WTC11 (cell line): ENCODE data around the gene COL25A1. TPM values are rescaled to one million over a fixed set of nuclear protein-coding genes. Genes with fewer than 3 reads are reported as not detected.
A peak's percentile ranks its signal among the peaks of the same experiment; 100 is the strongest.

Source experiments
- ATAC-seq: fragments of 200-7000 bp; cut with Tn5 transposase; 2 replicates; pipeline ENCODE4 v1.10.0; 2021; ENCODE audit warnings: mild to moderate bottlenecking, moderate library complexity
- CTCF ChIA-PET: fragments of 300-600 bp; sonication (Branson Sonifier 250); formaldehyde crosslinking; loops from one replicate; lab custom pipeline; 2021; ENCODE audit warnings: antibody characterized with exemption; lab: Charles Lee
- POLR2A ChIA-PET: fragments of 350-600 bp; sonication (Branson Sonifier 250); formaldehyde crosslinking; loops from one replicate; lab custom pipeline; 2021; ENCODE audit warnings: antibody characterized with exemption; lab: Charles Lee
- DNase-seq: peaks from one replicate; pipeline ENCODE4 v3.0.0; 2021; ENCODE audit warnings: low spot score
- H3K27ac Mint-ChIP-seq: 2 replicates; pipeline ENCODE4 v1.8.0; 2021; ENCODE audit warnings: mixed read lengths
- H3K27me3 Mint-ChIP-seq: 2 replicates; pipeline ENCODE4 v1.8.0; 2021; ENCODE audit warnings: low read depth, mild to moderate bottlenecking, moderate library complexity, mixed read lengths
- H3K36me3 Mint-ChIP-seq: 2 replicates; pipeline ENCODE4 v1.8.0; 2021; ENCODE audit warnings: mixed read lengths
- H3K4me1 Mint-ChIP-seq: 2 replicates; pipeline ENCODE4 v1.8.0; 2022; ENCODE audit warnings: mixed read lengths
- H3K4me3 Mint-ChIP-seq: 2 replicates; pipeline ENCODE4 v1.8.0; 2021; ENCODE audit warnings: mild to moderate bottlenecking, moderate library complexity, mixed read lengths
- H3K9me3 Mint-ChIP-seq: 2 replicates; pipeline ENCODE4 v1.8.0; 2021; ENCODE audit warnings: mixed read lengths
- ATF2 ChIP-seq: sonication (generic); formaldehyde crosslinking; IDR thresholded peaks from 2 replicates; pipeline ENCODE4 v1.8.1; 2022; ENCODE audit warnings: low read depth, missing genetic modification reagents, borderline replicate concordance
- ATF6 ChIP-seq: sonication (generic); formaldehyde crosslinking; IDR thresholded peaks from 2 replicates; pipeline ENCODE4 v1.8.1; 2023; ENCODE audit warnings: mild to moderate bottlenecking, missing genetic modification reagents
- CDX4 ChIP-seq: fragments of 250-450 bp; sonication (Bioruptor Pico); IDR thresholded peaks from 2 replicates; pipeline ENCODE4 v1.9.0; 2021; ENCODE audit warnings: moderate library complexity, mild to moderate bottlenecking, inconsistent platforms, borderline replicate concordance
- CTCF ChIP-seq: fragments of 200-600 bp; IDR thresholded peaks from 2 replicates; pipeline ENCODE4 v1.8.0; 2022; ENCODE audit warnings: antibody characterized with exemption
- E2F5 ChIP-seq: sonication (generic); formaldehyde crosslinking; IDR thresholded peaks from 2 replicates; pipeline ENCODE4 v1.8.1; 2022; ENCODE audit warnings: mild to moderate bottlenecking, moderate library complexity, missing genetic modification reagents
- ERG ChIP-seq: fragments of 250-450 bp; sonication (Bioruptor Pico); IDR thresholded peaks from 2 replicates; pipeline ENCODE4 v1.8.0; 2021; ENCODE audit warnings: mild to moderate bottlenecking
- FOXJ3 ChIP-seq: sonication (generic); formaldehyde crosslinking; IDR thresholded peaks from 2 replicates; pipeline ENCODE4 v1.9.0; 2021; ENCODE audit warnings: missing genetic modification reagents, mild to moderate bottlenecking, borderline replicate concordance
- FOXP4 ChIP-seq: sonication (generic); formaldehyde crosslinking; IDR thresholded peaks from 2 replicates; pipeline ENCODE4 v1.8.0; 2022; ENCODE audit warnings: mild to moderate bottlenecking, missing genetic modification reagents
- HMGA2 ChIP-seq: fragments of 250-450 bp; sonication (Bioruptor Pico); IDR thresholded peaks from 2 replicates; pipeline ENCODE4 v1.4.0; 2021; ENCODE audit warnings: mild to moderate bottlenecking, moderate library complexity
- MLX ChIP-seq: sonication (generic); formaldehyde crosslinking; IDR thresholded peaks from 2 replicates; pipeline ENCODE4 v1.8.1; 2023; ENCODE audit warnings: mild to moderate bottlenecking, missing genetic modification reagents, moderate library complexity
- MYBL2 ChIP-seq: sonication (generic); formaldehyde crosslinking; IDR thresholded peaks from 2 replicates; pipeline ENCODE4 v1.8.1; 2023; ENCODE audit warnings: mild to moderate bottlenecking, moderate library complexity, missing genetic modification reagents
- NFATC4 ChIP-seq: fragments of 250-450 bp; sonication (Bioruptor Pico); IDR thresholded peaks from 2 replicates; pipeline ENCODE4 v1.9.0; 2021; ENCODE audit warnings: mild to moderate bottlenecking
- NFE2L1 ChIP-seq: sonication (generic); formaldehyde crosslinking; IDR thresholded peaks from 2 replicates; pipeline ENCODE4 v1.8.1; 2023; ENCODE audit warnings: missing genetic modification reagents
- SMAD4 ChIP-seq: sonication (generic); formaldehyde crosslinking; IDR thresholded peaks from 2 replicates; pipeline ENCODE4 v1.8.0; 2022; ENCODE audit warnings: mild to moderate bottlenecking, missing genetic modification reagents
- SOX15 ChIP-seq: fragments of 250-450 bp; sonication (Bioruptor Pico); IDR thresholded peaks from 2 replicates; pipeline ENCODE4 v1.9.0; 2021; ENCODE audit warnings: mild to moderate bottlenecking
- TEAD1 ChIP-seq: sonication (generic); formaldehyde crosslinking; IDR thresholded peaks from 2 replicates; pipeline ENCODE4 v1.8.0; 2022; ENCODE audit warnings: mild to moderate bottlenecking, missing genetic modification reagents
- ZBTB43 ChIP-seq: sonication (generic); formaldehyde crosslinking; IDR thresholded peaks from 2 replicates; pipeline ENCODE4 v1.8.1; 2023; ENCODE audit warnings: mild to moderate bottlenecking, missing genetic modification reagents
- ZNF263 ChIP-seq: sonication (generic); formaldehyde crosslinking; IDR thresholded peaks from 2 replicates; pipeline ENCODE4 v1.8.1; 2022; ENCODE audit warnings: low read depth, mild to moderate bottlenecking, moderate library complexity, missing genetic modification reagents
- ZNF396 ChIP-seq: fragments of 250-450 bp; sonication (Bioruptor Pico); IDR thresholded peaks from 2 replicates; pipeline ENCODE4 v1.8.0; 2021; ENCODE audit warnings: mild to moderate bottlenecking, moderate library complexity, borderline replicate concordance
- ZSCAN18 ChIP-seq: fragments of 250-450 bp; sonication (Bioruptor Pico); IDR thresholded peaks from 2 replicates; pipeline ENCODE4 v2.1.2; 2022; ENCODE audit warnings: mild to moderate bottlenecking, moderate library complexity
- total RNA-seq: library from RNA; stranded (reverse); gene quantifications from 3 replicates; pipeline ENCODE4 v1.2.3, GENCODE V29; 2021

The COL25A1 gene
- total RNA-seq, 1 experiment from 2014 or later = 6.6 TPM

- Mint-ChIP-seq H3K27ac (no peak overlapping the region), H3K4me1 (peaks cover 17% of the 10 kb centered on the region), H3K36me3 (no peaks in the 10 kb centered on the region), H3K9me3 (0 out of 2 replicates have a peak, but pooled peaks cover 3% of the 10 kb centered on the region), H3K4me3 (no peak overlapping the region), H3K27me3 (no peaks in the 10 kb centered on the region)
- TF ChIP-seq ZNF396 (CRISPR knock-in tag) = no peak
- TF ChIP-seq CTCF = no peak
- no peak for TF ChIP-seq ZNF263 (CRISPR knock-in tag)
- no peak for TF ChIP-seq CDX4 (CRISPR knock-in tag)
- no peak for TF ChIP-seq ZSCAN18 (CRISPR knock-in tag)
- no peak for TF ChIP-seq MLX
- TF ChIP-seq SMAD4 (CRISPR knock-in tag) = no peak
- TF ChIP-seq SOX15 (CRISPR knock-in tag) = no peak
- no peak for TF ChIP-seq ATF2 (CRISPR knock-in tag)
- TF ChIP-seq E2F5 (CRISPR knock-in tag) = no peak
- no peak for TF ChIP-seq FOXJ3 (CRISPR knock-in tag)
- no peak for TF ChIP-seq TEAD1 (CRISPR knock-in tag)
- no peak for TF ChIP-seq NFATC4 (CRISPR knock-in tag)
- TF ChIP-seq NFE2L1 (CRISPR knock-in tag) = no peak
- no peak for TF ChIP-seq ZBTB43 (CRISPR knock-in tag)
- TF ChIP-seq FOXP4 (CRISPR knock-in tag) = no peak
- no peak for TF ChIP-seq ATF6
- no peak for TF ChIP-seq ERG
- TF ChIP-seq HMGA2 (CRISPR knock-in tag) = no peak
- no peak for TF ChIP-seq MYBL2 (CRISPR knock-in tag)
- ChIA-PET CTCF (no interaction called here), POLR2A (no interaction called here)
- DNase-seq = no peak
- ATAC-seq = peak; percentile 82
These were observed 138.4 kb downstream of the COL25A1 start for GRCh38 chr4:109164011-109164410.
